GM18870 (cell line): ENCODE data around the gene RASSF10.

Source experiments
- ATAC-seq: cut with Tn5 transposase; IDR thresholded peaks from one replicate; pipeline ENCODE4 v1.9.1; 2021; ENCODE audit warnings: moderate library complexity; ENCODE audit not compliant: unreplicated experiment

RASSF10 gene

DNA sequence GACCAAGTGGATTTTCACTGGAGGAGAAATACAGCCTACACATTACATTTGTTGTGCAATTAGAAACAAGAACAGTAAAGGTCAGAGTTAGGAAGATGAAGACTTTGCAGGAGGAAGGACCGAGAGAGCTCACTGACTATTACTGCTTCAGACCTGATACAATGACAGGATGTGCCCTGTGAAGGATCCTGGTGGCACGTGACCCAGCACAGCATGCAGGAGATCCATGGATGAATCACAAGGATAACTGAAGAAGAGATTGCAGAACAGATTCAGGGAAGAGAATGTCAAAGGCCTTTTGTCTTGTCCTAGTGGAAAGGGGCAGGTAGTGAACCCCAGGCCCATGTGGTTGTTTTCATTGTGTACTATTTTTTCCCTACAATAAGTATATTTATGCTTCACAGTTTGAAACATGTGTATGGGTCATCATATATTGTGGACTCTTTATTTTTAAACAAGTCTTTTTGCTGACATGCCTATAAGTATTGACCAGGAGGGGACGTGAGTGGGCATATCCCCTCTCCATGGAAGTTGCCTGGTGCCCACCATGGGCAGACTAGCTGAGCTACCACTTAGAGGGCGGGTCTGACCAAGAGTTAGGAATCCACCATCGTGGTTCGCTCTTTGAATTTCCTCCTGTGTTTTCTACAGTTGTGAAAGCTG is 44.3 kb downstream of the RASSF10 start:
- ATAC-seq, result no peak

DNA sequence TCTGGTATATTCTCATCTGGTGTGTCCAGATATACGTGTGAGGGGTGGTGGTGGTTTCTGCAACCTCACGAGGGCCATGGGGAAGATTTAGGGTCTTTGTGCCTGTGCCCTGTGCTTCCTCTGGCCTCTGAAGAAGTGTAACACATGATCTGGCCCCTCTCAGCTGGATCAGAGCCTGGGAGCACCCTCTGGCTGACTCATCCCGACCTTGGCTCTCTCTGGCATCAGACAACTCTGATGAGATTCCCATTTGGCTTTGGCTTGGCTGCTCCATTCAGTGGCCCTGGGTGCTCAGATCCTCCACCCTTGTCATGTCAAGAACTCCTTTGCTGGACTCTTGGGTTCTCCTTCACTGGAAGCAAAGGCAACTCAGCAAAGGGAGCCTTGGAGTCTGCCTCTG is 45.2 kb downstream of the RASSF10 start:
- no peak for ATAC-seq

DNA sequence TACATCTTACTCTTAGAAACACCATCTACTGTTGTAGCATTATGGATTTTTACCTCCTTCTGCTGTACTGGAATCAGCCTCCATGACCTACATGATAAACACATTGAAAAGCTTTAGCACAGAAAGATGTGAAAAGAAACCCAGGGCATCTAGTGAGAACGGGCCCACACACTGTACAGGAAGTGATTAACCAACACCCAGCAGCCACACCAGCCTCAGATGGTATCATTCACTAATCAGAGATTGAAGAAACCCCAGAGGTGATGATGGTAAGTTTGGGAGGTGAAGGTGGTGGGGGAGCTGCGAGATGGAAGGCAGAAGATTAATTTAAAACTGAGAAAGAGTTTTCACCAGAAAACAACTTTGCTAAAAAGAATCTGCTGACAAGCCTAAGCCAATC is 46.1 kb downstream of the RASSF10 start:
- ATAC-seq, result no peak

DNA sequence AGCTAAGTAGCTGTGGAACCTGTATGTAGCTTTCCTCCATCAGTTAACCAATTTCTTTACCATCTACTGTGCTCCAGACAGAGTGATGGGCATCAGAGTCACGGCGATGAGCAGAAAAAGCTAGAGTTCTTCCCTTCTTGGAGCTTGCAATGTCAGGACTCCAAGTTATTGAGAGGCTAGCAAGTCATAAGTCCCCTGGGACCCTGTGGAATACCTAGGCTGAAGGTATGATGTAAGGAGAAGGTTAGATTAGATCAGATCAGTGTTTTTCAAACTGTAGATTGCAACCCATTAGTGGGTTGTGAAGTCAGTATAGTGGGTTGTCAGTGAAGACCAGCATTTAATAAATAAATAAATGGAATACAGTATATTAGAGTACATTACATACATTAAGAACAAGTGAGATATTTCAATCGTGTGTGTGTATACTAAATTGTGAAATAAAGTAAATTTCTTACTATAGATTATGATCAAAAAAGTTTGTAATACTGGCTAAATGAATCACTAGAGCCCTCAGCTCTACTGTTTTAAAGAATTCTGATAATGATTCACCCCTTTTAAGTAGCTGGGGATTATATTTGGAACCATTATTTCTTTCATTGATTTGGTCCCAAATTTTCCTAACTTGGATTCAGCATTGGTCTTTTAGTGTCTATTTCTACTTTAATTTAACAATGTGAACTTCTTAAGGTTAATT is 52.3 kb downstream of the RASSF10 start:
- no peak for ATAC-seq
